ENCODE measurements around the gene WASL. TPM values are rescaled to one million over a fixed set of nuclear protein-coding genes. Genes with fewer than 3 reads are reported as not detected.

WASL gene
- total and polyA plus RNA-seq, 10 of the 15 experiments (the other 5 are each of a cell fraction or from before 2014, with no cell fraction given), result 2.0 to 6.4 (median 3.5) TPM

DNA sequence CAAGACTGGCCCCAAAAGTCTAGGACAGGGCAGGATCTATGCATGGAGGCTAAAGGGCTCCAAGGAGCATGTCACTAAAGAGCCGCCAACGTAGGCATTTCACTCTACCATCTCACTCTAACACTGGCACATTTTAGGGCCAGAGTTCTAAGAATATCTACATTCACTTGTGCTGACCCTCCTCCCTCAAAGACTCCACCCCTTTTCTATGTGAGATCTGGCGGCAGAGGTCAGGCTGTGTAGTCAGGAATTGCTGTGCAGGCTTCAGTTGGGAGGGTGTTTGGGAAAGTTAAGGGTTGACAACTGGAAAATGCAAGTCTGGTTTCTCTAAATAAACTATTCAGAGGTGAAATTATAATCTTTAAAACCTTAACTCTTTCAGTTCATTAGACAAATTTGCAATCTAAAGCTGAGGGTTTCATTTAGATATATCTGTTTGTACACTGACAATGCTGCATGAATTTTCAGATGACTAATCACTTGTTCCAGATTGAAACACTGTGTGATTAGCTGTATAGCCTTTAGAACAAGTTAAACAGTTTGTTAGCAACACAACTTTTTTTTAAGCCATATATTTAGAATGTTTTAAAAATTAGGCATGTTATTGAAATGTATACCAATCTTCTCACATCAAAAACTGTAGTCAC is 74.9 kb downstream of the WASL start (continued):
- TF ChIP-seq, protein P1, sequence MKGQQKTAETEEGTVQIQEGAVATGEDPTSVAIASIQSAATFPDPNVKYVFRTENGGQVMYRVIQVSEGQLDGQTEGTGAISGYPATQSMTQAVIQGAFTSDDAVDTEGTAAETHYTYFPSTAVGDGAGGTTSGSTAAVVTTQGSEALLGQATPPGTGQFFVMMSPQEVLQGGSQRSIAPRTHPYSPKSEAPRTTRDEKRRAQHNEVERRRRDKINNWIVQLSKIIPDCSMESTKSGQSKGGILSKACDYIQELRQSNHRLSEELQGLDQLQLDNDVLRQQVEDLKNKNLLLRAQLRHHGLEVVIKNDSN (IDR thresholded peaks at IDR 0.05; ENCODE audit: borderline replicate concordance, extremely low read length, insufficient read depth, low read depth, low read length), result no peak

- Histone ChIP-seq H3K27ac (ENCODE audit: control insufficient read depth, insufficient read depth) (no peak overlapping the region), H3K36me3 (ENCODE audit: control insufficient read depth in 2 of 2, insufficient read depth in 2 of 2, low read length in 1 of 2) (no peaks in the 10 kb centered on the region), H3K4me1 (ENCODE audit: control insufficient read depth, insufficient read depth, low read length) (no peaks in the 10 kb centered on the region), H2AFZ (ENCODE audit: control insufficient read depth, low read depth, low read length) (no peak overlapping the region), H4K20me1 (ENCODE audit: control insufficient read depth, insufficient read depth) (no peaks in the 10 kb centered on the region), H3K4me3 (no peak overlapping the region), H3K9ac (ENCODE audit: control insufficient read depth, insufficient read depth, low read length) (no peak overlapping the region), H3K4me2 (ENCODE audit: control insufficient read depth, insufficient read depth) (no peak overlapping the region), H3K79me2 (ENCODE audit: control insufficient read depth, insufficient read depth, low read length) (no peaks in the 10 kb centered on the region), H3K9me3 (replicated peaks; ENCODE audit: control insufficient read depth, insufficient read depth, low read length) (no peaks in the 10 kb centered on the region), H3K27me3 (replicated peaks in 1 of 2; ENCODE audit: control insufficient read depth in 2 of 2, insufficient read depth in 2 of 2, low read length in 1 of 2) (no peaks in the 10 kb centered on the region)
- SMC1A ChIA-PET (ENCODE audit: uncharacterized antibody, unreplicated experiment), result no interaction called here
- CTCF ChIA-PET, result interaction anchor here (1.8 kb wide), 1 partner anchor 9 kb away, joined by 5 read pairs; no protein-coding TSS in a partner anchor
- BruUV-seq (replicated peaks), result no TSS peak
- TF ChIP-seq, protein P2, sequence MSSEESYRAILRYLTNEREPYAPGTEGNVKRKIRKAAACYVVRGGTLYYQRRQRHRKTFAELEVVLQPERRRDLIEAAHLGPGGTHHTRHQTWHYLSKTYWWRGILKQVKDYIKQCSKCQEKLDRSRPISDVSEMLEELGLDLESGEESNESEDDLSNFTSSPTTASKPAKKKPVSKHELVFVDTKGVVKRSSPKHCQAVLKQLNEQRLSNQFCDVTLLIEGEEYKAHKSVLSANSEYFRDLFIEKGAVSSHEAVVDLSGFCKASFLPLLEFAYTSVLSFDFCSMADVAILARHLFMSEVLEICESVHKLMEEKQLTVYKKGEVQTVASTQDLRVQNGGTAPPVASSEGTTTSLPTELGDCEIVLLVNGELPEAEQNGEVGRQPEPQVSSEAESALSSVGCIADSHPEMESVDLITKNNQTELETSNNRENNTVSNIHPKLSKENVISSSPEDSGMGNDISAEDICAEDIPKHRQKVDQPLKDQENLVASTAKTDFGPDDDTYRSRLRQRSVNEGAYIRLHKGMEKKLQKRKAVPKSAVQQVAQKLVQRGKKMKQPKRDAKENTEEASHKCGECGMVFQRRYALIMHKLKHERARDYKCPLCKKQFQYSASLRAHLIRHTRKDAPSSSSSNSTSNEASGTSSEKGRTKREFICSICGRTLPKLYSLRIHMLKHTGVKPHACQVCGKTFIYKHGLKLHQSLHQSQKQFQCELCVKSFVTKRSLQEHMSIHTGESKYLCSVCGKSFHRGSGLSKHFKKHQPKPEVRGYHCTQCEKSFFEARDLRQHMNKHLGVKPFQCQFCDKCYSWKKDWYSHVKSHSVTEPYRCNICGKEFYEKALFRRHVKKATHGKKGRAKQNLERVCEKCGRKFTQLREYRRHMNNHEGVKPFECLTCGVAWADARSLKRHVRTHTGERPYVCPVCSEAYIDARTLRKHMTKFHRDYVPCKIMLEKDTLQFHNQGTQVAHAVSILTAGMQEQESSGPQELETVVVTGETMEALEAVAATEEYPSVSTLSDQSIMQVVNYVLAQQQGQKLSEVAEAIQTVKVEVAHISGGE (CRISPR knock-in tag; IDR thresholded peaks at IDR 0.05), result no peak
- TF ChIP-seq GATAD2B (conservative IDR thresholded peaks at IDR 0.05; ENCODE audit: low read depth) (no peak), POLR2A (IDR thresholded peaks at IDR 0.05; ENCODE audit: low read depth, low read length) (peak; percentile 41; the same call in 1 of the 2 replicates), SP1 (IDR thresholded peaks at IDR 0.05; ENCODE audit: low read depth, low read length) (no peak)
- FAIRE-seq, result no peak
- WGBS (ENCODE audit: insufficient coverage, insufficient replicate concordance, low lambda C conversion rate, missing lambda C conversion rate), result 78% methylated on average over 5 of the region's 5 CpGs
- intact Hi-C loops (cut with micrococcal nuclease; ENCODE audit: unreplicated experiment), result no loop called here
- RAD21 ChIA-PET (ENCODE audit: unreplicated experiment), result no interaction called here
- POLR2A ChIA-PET, result no interaction called here
- no peak for DNase-seq (ENCODE audit: low read depth, low spot score)
- in situ Hi-C loops (cut with MboI), result no loop called here
- ATAC-seq, result no peak; the same call in 2 of the 3 replicates
Observed at GRCh38 chr7:123673137-123673732, 75.6 kb downstream of the WASL start.
